MM.1S (cell line): ENCODE measurements around the gene CFAP61.

Source experiments
- DNase-seq: peaks from one replicate; pipeline ENCODE4 v3.0.0-alpha.2; 2015
- H2AFZ ChIP-seq: fragments of 300-600 bp; sonication (generic); 2 replicates; pipeline ENCODE4 v1.6.0; 2016; ENCODE audit warnings: antibody characterized with exemption, low read length
- H3F3A ChIP-seq: fragments of 300-600 bp; sonication (generic); 2 replicates; pipeline ENCODE4 v1.6.1; 2016; ENCODE audit warnings: mild to moderate bottlenecking, antibody characterized with exemption, low read length, moderate library complexity, mixed read lengths; ENCODE audit not compliant: insufficient read depth
- H3K27ac ChIP-seq: fragments of 300-600 bp; sonication (generic); 2 replicates; pipeline ENCODE4 v1.5.1; 2016; ENCODE audit warnings: mild to moderate bottlenecking, low read length
- H3K27me3 ChIP-seq: fragments of 300-600 bp; sonication (generic); replicated peaks from 2 replicates; pipeline ENCODE4 v1.6.0; 2016; ENCODE audit warnings: low read length; ENCODE audit not compliant: insufficient read depth
- H3K36me3 ChIP-seq: fragments of 300-600 bp; sonication (generic); replicated peaks from 2 replicates; pipeline ENCODE4 v1.6.1; 2016; ENCODE audit warnings: mild to moderate bottlenecking, low read length, mixed read lengths; ENCODE audit not compliant: insufficient read depth
- H3K4me1 ChIP-seq: fragments of 300-600 bp; sonication (generic); 2 replicates; pipeline ENCODE4 v1.6.1; 2016; ENCODE audit warnings: low read length, mixed read lengths
- H3K4me2 ChIP-seq: fragments of 300-600 bp; sonication (generic); 2 replicates; pipeline ENCODE4 v1.6.0; 2016; ENCODE audit warnings: low read depth, low read length
- H3K4me3 ChIP-seq: fragments of 300-600 bp; sonication (generic); 2 replicates; pipeline ENCODE4 v1.5.1; 2016; ENCODE audit warnings: low read length, mixed read lengths
- H3K79me2 ChIP-seq: fragments of 300-600 bp; sonication (generic); 2 replicates; pipeline ENCODE4 v1.6.1; 2016; ENCODE audit warnings: mixed run types, low read length, mixed read lengths
- H3K9ac ChIP-seq: fragments of 300-600 bp; sonication (generic); 2 replicates; pipeline ENCODE4 v1.6.1; 2016; ENCODE audit warnings: low read length, mixed read lengths
- H3K9me2 ChIP-seq: fragments of 300-600 bp; sonication (generic); replicated peaks from 2 replicates; pipeline ENCODE4 v1.6.1; 2016; ENCODE audit warnings: mild to moderate bottlenecking, low read length, mixed read lengths; ENCODE audit not compliant: insufficient read depth
- H3K9me3 ChIP-seq: fragments of 300-600 bp; sonication (generic); replicated peaks from 2 replicates; pipeline ENCODE4 v1.6.1; 2016; ENCODE audit warnings: mild to moderate bottlenecking, low read length, mixed read lengths; ENCODE audit not compliant: insufficient read depth
- H4K20me1 ChIP-seq: fragments of 300-600 bp; sonication (generic); 2 replicates; pipeline ENCODE4 v1.6.1; 2016; ENCODE audit warnings: mild to moderate bottlenecking, low read length, moderate library complexity, mixed read lengths; ENCODE audit not compliant: insufficient read depth
- EZH2 ChIP-seq: fragments of 300-600 bp; sonication (generic); optimal IDR thresholded peaks from 2 replicates; pipeline ENCODE3; 2017; ENCODE audit warnings: low read depth, mild to moderate bottlenecking, antibody characterized with exemption, low read length, mixed read lengths
- EZH2phosphoT487 ChIP-seq: fragments of 300-600 bp; sonication (generic); IDR thresholded peaks from 2 replicates; pipeline ENCODE4 v1.6.1; 2018; ENCODE audit warnings: antibody characterized with exemption, low read length
- TF ChIP-seq, protein P1 (sequence below): fragments of 300-600 bp; sonication (generic); IDR thresholded peaks from 2 replicates; pipeline ENCODE4 v1.5.1; 2016; ENCODE audit warnings: antibody characterized with exemption, low read length, mixed read lengths

Gene CFAP61

DNA sequence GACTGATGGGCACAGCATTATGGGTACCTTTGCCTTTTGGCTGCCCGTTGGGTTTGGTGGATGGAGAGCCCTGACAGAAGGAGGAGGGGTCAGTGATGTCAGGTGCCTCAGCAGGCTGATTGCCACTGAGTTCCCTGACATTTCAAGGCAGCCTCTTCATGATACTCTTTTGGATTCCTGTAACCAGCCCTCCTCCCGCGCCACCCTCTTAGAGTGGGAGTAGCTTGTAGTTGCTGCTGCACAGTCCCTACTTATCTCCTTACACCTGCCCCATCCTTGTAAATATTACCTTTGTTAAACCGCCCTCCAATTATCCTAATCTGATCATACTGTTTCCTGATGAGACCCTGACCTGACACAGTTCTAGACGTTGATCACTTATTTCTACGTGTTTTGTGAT is 140.0 kb downstream of the CFAP61 start:
- no peak overlapping the region for H2AFZ ChIP-seq
- TF ChIP-seq EZH2 = no peak
- TF ChIP-seq EZH2phosphoT487 = no peak
- TF ChIP-seq, protein P1, sequence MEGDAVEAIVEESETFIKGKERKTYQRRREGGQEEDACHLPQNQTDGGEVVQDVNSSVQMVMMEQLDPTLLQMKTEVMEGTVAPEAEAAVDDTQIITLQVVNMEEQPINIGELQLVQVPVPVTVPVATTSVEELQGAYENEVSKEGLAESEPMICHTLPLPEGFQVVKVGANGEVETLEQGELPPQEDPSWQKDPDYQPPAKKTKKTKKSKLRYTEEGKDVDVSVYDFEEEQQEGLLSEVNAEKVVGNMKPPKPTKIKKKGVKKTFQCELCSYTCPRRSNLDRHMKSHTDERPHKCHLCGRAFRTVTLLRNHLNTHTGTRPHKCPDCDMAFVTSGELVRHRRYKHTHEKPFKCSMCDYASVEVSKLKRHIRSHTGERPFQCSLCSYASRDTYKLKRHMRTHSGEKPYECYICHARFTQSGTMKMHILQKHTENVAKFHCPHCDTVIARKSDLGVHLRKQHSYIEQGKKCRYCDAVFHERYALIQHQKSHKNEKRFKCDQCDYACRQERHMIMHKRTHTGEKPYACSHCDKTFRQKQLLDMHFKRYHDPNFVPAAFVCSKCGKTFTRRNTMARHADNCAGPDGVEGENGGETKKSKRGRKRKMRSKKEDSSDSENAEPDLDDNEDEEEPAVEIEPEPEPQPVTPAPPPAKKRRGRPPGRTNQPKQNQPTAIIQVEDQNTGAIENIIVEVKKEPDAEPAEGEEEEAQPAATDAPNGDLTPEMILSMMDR = no peak
- no peaks in the 10 kb centered on the region for H4K20me1 ChIP-seq
- no peak overlapping the region for H3K4me3 ChIP-seq
- H3K27ac ChIP-seq = no peak overlapping the region
- no peak for DNase-seq
- no peak overlapping the region for H3K4me2 ChIP-seq
- H3K9ac ChIP-seq = no peak overlapping the region
- no peaks in the 10 kb centered on the region for H3K27me3 ChIP-seq
- no peaks in the 10 kb centered on the region for H3K9me2 ChIP-seq
- H3K36me3 ChIP-seq = no peaks in the 10 kb centered on the region
- peaks cover 16% of the 10 kb centered on the region for H3K4me1 ChIP-seq
- H3K79me2 ChIP-seq = no peaks in the 10 kb centered on the region
- H3F3A ChIP-seq = no peaks in the 10 kb centered on the region
- H3K9me3 ChIP-seq = no peaks in the 10 kb centered on the region

DNA sequence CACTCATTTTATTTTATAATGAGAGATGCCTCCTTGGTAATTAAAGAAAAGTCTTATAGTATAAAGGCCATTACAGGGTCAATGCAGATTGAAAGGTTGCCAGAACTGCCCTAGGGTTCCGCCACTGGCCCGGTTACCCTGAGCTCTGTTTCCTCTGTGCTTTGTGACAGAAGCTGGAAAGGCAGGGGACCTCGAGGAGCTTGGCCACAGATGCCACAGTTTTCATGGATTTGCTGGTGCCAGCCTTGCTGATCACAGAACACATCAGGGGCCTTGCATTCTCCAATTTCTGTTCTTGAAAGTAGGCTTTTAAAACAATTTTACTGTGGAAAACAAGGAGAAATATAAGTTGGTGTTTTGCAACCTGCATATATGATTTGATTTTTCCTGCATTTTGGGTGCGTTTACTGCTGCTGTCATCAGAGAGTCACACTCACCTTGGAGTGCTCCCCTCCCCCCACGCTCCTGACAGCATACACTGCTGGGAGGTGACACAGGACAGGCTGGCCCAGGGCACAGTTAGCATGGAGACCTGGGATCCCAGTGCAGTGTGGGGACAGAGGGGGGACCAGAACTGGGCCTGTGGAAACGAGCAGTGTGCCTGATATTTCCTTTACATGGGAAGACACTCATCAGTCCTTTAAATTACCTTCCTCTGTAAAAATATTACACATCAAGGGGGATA is 142.8 kb downstream of the CFAP61 start:
- DNase-seq = no peak
- H3K27me3 ChIP-seq = no peaks in the 10 kb centered on the region
- H3K4me2 ChIP-seq = no peak overlapping the region
- no peaks in the 10 kb centered on the region for H4K20me1 ChIP-seq
- H3K9ac ChIP-seq = no peak overlapping the region
- H3K9me2 ChIP-seq = no peaks in the 10 kb centered on the region
- H3F3A ChIP-seq = no peaks in the 10 kb centered on the region
- no peaks in the 10 kb centered on the region for H3K4me1 ChIP-seq
- no peak overlapping the region for H2AFZ ChIP-seq
- H3K79me2 ChIP-seq = no peaks in the 10 kb centered on the region
- TF ChIP-seq EZH2phosphoT487 (no peak), EZH2 (no peak)
- TF ChIP-seq, protein P1 = no peak
- no peak overlapping the region for H3K27ac ChIP-seq
- no peaks in the 10 kb centered on the region for H3K9me3 ChIP-seq
- H3K36me3 ChIP-seq = no peaks in the 10 kb centered on the region
- H3K4me3 ChIP-seq = no peak overlapping the region

GRCh38 chr20:20196610-20197009 is 144.3 kb downstream of the CFAP61 start:
- Histone ChIP-seq H4K20me1 (no peaks in the 10 kb centered on the region), H2AFZ (no peak overlapping the region), H3K79me2 (no peaks in the 10 kb centered on the region), H3K9me3 (no peaks in the 10 kb centered on the region), H3K4me1 (no peaks in the 10 kb centered on the region), H3K4me3 (no peak overlapping the region), H3K36me3 (no peaks in the 10 kb centered on the region), H3K4me2 (no peak overlapping the region), H3K9ac (no peak overlapping the region), H3K27me3 (no peaks in the 10 kb centered on the region), H3F3A (no peaks in the 10 kb centered on the region), H3K9me2 (no peaks in the 10 kb centered on the region), H3K27ac (no peak overlapping the region)
- no peak for TF ChIP-seq EZH2phosphoT487
- TF ChIP-seq, protein P1 = no peak
- no peak for TF ChIP-seq EZH2
- no peak for DNase-seq
